Stomach (tissue), 9 donors: ENCODE results near the gene ZFYVE16. TPM values are rescaled to one million over a fixed set of nuclear protein-coding genes. Genes with fewer than 3 reads are reported as not detected.

Source experiments
- DNase-seq, 2 donors: peaks; one replicate each; pipeline versions ENCODE4 v3.0.0 to v3.0.0-alpha.2; 2013 to 2019
- H3K27ac ChIP-seq, 5 donors: fragments of 200-600 bp in 4 of 5; sonication (generic) in 4 of 5; one replicate each; pipeline ENCODE4 v1.5.1; 2013 to 2019; ENCODE audit warnings: mild to moderate bottlenecking in 1 of 5, moderate library complexity in 1 of 5
- H3K27me3 ChIP-seq, 3 donors: fragments of 200-600 bp; sonication (generic); one replicate each; pipeline ENCODE4 v1.5.1; 2017 to 2019; ENCODE audit warnings: mixed run types in 1 of 3
- H3K36me3 ChIP-seq, 4 donors: fragments of 200-600 bp; sonication (generic); 1 replicate in 3 of 4; 2 replicates in 1 of 4; pipeline ENCODE4 v1.5.1; 2016 to 2019
- H3K4me1 ChIP-seq, 4 donors: fragments of 200-600 bp; sonication (generic); one replicate each; pipeline ENCODE4 v1.5.1; 2016 to 2019
- H3K4me3 ChIP-seq, 4 donors: fragments of 200-600 bp; sonication (generic) in 3 of 4; one replicate each; pipeline ENCODE4 v1.5.1; 2016 to 2019; ENCODE audit warnings: mild to moderate bottlenecking in 1 of 4
- H3K9me3 ChIP-seq, 4 donors: fragments of 200-600 bp; sonication (generic); one replicate each; pipeline ENCODE4 v1.5.1; 2016 to 2019
- CTCF ChIP-seq, 7 experiments: fragments of 450-650 bp in 4 of 7; fragments of 200-600 bp in 3 of 7; sonication (generic) in 3 of 7; IDR thresholded peaks; one replicate each; pipeline ENCODE4 v1.5.1; 2016 to 2019; ENCODE audit warnings: antibody characterized with exemption in 7 of 7, control low read depth in 2 of 7, mild to moderate bottlenecking in 1 of 7
- EP300 ChIP-seq: sonication (generic); formaldehyde crosslinking; IDR thresholded peaks from one replicate; pipeline ENCODE4 v1.6.1; 2017; ENCODE audit warnings: antibody characterized with exemption
- POLR2A ChIP-seq, 4 donors: fragments of 450-650 bp; IDR thresholded peaks; one replicate each; pipeline ENCODE4 v1.6.1; 2016; ENCODE audit warnings: antibody characterized with exemption in 4 of 4, control low read depth in 2 of 4, mild to moderate bottlenecking in 1 of 4, moderate library complexity in 1 of 4
- POLR2AphosphoS5 ChIP-seq, 3 donors: sonication (generic); formaldehyde crosslinking; IDR thresholded peaks; one replicate each; pipeline ENCODE4 v1.6.1; 2016; ENCODE audit warnings: antibody characterized with exemption in 3 of 3
- WGBS, 5 donors: extraction: QIAGEN DNeasy Blood & Tissue Kit in 3 of 5; methylation state at CpG; one replicate each; pipeline versions ENCODE4 v1.1.5 to v1.1.7; 2013 to 2018; 5-methylcytosine and 5-hydroxymethylcytosine counted together
- intact Hi-C: fragments of 100-400 bp; cut with DNase I; formaldehyde crosslinking; loops from one replicate; pipeline ENCODE4 v1.15.1; 2023; ENCODE audit warnings: low total_unique reads
- polyA plus RNA-seq, 3 donors: library from polyadenylated mRNA; stranded (reverse); fragments of 200-250 nt; gene quantifications; one replicate each; pipeline ENCODE4 v1.2.3, GENCODE V29; 2013
- total RNA-seq, 5 donors: library from RNA; depleted of rRNA; stranded (reverse); fragments of >200 nt; gene quantifications; one replicate each; pipeline versions ENCODE4 v1.1.0 to v1.2.3, GENCODE V29; 2014 to 2016
- donor health status: healthy with polysubstance abuse.
- donor health status: Bipolar disorder and iron deficiency.
- donor health status: healthy.

The ZFYVE16 gene
- total and polyA plus RNA-seq, 8 donors: 5.8 to 81.3 (median 23.3) TPM

- Histone ChIP-seq H3K4me3 (no peak overlapping the region), H3K27ac (no peak overlapping the region), H3K36me3 (peaks cover 8 to 73% (median 66%) of the 10 kb centered on the region in 4 donors), H3K9me3 (peaks cover 0 to 23% (median 11%) of the 10 kb centered on the region in 4 donors), H3K4me1 (peaks cover 0 to 4% (median 0%) of the 10 kb centered on the region in 4 donors), H3K27me3 (no peaks in the 10 kb centered on the region)
- intact Hi-C loops: no loop called here
- TF ChIP-seq EP300 (no peak), CTCF (IDR thresholded peaks at IDR 0.05) (no peak), POLR2AphosphoS5 (IDR thresholded peaks at IDR 0.05) (no peak), POLR2A (IDR thresholded peaks at IDR 0.05) (no peak)
- DNase-seq: no peak
These were observed 71.8 kb downstream of the ZFYVE16 start for GRCh38 chr5:80479713-80480112.

GRCh38 chr5:80480354-80480753 is 72.5 kb downstream of the ZFYVE16 start:
- peaks cover 8 to 73% (median 63%) of the 10 kb centered on the region in 4 donors for H3K36me3 ChIP-seq
- WGBS, 5 donors: 87 to 100% (median 100%) methylated on average over 2 of the region's 2 CpGs
- H3K4me1 ChIP-seq: no peaks in the 10 kb centered on the region
- H3K27ac ChIP-seq: no peak overlapping the region
- DNase-seq: no peak
- intact Hi-C loops: no loop called here
- H3K4me3 ChIP-seq: no peak overlapping the region
- TF ChIP-seq POLR2AphosphoS5 (IDR thresholded peaks at IDR 0.05) (no peak), CTCF (IDR thresholded peaks at IDR 0.05) (no peak), POLR2A (IDR thresholded peaks at IDR 0.05) (no peak), EP300 (no peak)
- peaks cover 0 to 23% (median 11%) of the 10 kb centered on the region in 4 donors for H3K9me3 ChIP-seq
- H3K27me3 ChIP-seq: no peaks in the 10 kb centered on the region

GRCh38 chr5:80481019-80481893 is 73.4 kb downstream of the ZFYVE16 start:
- 92 to 98% (median 97%) methylated on average over 3 of the region's 3 CpGs for whole genome bisulfite sequencing, 5 donors
- no peak overlapping the region for H3K27ac ChIP-seq
- TF ChIP-seq CTCF (IDR thresholded peaks at IDR 0.05): peak in 5 of 7 experiments; percentile 19 to 62 (median 43)
- TF ChIP-seq POLR2AphosphoS5 (IDR thresholded peaks at IDR 0.05): peak in 1 of 3 donors; percentile 41
- no peak for TF ChIP-seq EP300
- no peak for TF ChIP-seq POLR2A (IDR thresholded peaks at IDR 0.05)
- no peak overlapping the region for H3K4me3 ChIP-seq
- DNase-seq: peak; percentile 37 to 51
- intact Hi-C loops: no loop called here
- H3K36me3 ChIP-seq: peaks cover 0 to 64% (median 55%) of the 10 kb centered on the region in 4 donors
- no peaks in the 10 kb centered on the region for H3K4me1 ChIP-seq
- H3K27me3 ChIP-seq: no peaks in the 10 kb centered on the region
- H3K9me3 ChIP-seq: peaks cover 0 to 23% (median 11%) of the 10 kb centered on the region in 4 donors

- DNase-seq: no peak
- WGBS, 5 donors: 72 to 82% (median 74%) methylated on average over 4 of the region's 4 CpGs
- intact Hi-C loops: no loop called here
These were observed 74.7 kb downstream of the ZFYVE16 start for GRCh38 chr5:80482578-80482977.

More at GRCh38 chr5:80482578-80482977, 74.7 kb downstream of the ZFYVE16 start:
- Histone ChIP-seq H3K4me3 (no peak overlapping the region), H3K36me3 (peaks cover 0 to 55% (median 43%) of the 10 kb centered on the region in 4 donors), H3K4me1 (peaks cover 0 to 12% (median 8%) of the 10 kb centered on the region in 4 donors), H3K27me3 (no peaks in the 10 kb centered on the region), H3K27ac (no peak overlapping the region), H3K9me3 (peaks cover 0 to 23% (median 11%) of the 10 kb centered on the region in 4 donors)
- no peak for TF ChIP-seq EP300
- TF ChIP-seq POLR2AphosphoS5 (IDR thresholded peaks at IDR 0.05): no peak
- no peak for TF ChIP-seq POLR2A (IDR thresholded peaks at IDR 0.05)
- no peak for TF ChIP-seq CTCF (IDR thresholded peaks at IDR 0.05)
